ENCODE data around the gene RAB11FIP3.

RAB11FIP3 gene

DNA sequence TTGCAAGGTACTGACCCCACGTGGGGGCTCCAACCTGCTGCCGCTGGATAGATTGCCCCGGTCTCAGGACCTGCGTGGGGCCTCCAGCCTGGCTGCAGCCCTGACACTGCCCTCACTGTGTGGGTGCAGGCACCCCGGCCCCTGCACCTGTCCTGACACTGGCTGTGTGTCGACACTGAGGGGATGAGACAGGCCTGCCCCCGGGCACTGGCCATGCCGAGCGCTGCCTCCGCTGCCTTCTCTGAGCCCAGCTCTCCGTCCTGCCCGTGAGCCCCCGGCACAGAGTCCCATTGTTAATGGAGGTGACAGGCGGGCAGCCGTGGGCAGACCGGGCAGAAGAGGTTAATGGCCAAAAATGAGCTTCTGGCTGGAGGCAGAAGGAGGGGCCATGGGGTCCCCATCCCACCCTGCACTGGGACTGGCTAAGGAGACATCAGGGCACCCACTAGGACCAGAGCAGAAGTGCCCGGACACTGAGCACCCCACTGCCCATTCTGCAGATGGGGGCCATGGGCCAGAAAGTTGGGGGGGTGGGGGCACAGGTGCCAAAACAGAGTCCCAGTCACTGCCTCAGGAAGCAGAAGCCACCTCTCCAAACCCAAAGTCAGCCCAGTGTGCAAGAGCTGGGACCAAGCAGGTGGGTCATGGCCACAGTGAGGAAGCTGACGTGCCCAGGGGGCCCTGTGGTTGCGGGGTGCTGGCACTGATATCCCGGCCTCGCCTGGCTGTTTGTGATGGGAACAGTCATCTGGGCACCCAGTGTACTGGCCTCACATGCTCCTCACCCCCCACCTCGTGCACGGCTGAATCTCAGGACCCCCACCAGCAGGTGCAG is 132.2 kb downstream of the RAB11FIP3 start:
- no peak for DNase-seq

DNA sequence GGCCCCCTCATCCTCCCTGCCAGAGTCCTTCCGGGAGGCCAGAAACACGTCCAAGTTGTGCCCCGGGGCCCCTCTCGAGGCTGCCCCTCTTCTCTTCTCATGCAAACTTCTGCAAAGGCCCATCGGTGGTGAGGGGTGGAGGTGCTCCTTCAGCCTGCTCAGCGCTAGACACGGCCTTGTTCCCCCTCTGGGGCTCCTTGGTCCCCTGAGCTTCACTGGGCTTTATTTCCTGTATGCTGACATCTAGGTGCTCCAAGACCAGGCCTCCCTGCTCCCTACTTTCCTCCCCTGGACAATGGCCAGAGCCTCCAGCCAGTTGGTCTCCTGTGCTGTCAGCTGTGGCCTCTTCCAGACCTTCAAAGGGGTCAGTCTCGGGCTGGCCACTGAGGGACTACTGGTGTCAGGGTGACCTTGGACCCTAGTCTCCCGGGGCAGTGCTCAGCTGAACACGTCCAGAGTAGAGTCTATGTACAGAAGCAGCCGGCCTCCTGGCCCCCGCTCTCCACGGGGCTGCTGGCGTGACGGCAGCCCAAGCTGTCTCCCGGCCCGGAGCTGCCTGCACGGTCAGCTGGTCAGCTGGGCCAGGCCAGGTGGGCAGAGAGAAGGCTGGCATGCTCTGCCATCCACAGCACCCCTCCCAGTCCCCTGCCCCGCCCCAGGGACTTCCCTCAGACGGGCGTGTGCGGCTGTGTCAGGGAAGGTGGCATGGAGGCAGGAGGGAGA is 133.0 kb downstream of the RAB11FIP3 start:
- DNase-seq, result no peak

- DNase-seq, result no peak
Observed at GRCh38 chr16:559021-559380, 133.6 kb downstream of the RAB11FIP3 start.

DNA sequence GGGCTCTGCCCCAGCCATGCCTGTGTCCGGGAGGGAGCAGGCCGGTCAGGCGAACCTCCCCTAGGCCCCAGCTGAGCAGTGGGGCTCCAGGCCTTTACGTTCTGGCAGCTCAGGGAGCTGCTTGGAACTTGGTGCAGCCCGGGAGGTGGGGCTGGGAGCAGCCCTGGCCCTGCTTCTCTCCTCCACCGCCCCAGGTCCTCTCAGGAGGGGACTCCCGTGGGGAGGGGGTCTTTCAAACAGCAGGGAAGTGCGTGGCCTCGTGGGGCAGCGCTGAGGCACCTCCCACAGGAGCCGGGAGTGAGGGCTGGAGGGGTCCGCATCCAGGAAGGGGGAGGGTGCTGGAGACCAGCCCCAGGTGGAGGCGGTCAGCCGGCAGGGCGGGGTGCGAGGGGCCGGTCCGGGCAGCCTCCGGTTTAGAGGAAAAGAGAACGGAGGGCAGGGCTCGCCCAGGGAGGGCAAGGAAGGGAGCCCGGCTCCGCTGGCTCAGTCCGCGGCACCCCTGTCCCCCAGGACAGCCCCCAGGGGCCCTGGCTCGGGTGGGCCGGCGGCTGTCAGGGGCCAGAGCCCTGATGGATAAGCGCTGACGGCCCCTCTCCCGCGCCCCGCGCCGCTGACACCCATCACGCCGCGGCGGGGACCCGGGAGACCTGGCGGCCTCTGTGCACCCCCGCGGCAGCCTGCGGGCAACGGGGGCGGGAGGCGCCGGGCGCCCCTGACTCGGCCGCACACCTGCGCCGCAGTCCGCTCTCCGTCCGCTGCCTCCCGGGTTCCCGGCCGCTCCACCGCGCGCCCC is 134.2 kb downstream of the RAB11FIP3 start:
- DNase-seq, result no peak

- DNase-seq, result no peak
Observed at GRCh38 chr16:560204-560700, 134.8 kb downstream of the RAB11FIP3 start, which contains the start of gene PRR35. TSS of gene PRR35 (plus strand) at chr16:560394. CDS start at chr16:563295, 2,901 bp downstream.

- no peak for DNase-seq
Observed at GRCh38 chr16:560701-561412, 135.4 kb downstream of the RAB11FIP3 start.

GRCh38 chr16:561413-561794 is 136.0 kb downstream of the RAB11FIP3 start:
- DNase-seq, result no peak

DNA sequence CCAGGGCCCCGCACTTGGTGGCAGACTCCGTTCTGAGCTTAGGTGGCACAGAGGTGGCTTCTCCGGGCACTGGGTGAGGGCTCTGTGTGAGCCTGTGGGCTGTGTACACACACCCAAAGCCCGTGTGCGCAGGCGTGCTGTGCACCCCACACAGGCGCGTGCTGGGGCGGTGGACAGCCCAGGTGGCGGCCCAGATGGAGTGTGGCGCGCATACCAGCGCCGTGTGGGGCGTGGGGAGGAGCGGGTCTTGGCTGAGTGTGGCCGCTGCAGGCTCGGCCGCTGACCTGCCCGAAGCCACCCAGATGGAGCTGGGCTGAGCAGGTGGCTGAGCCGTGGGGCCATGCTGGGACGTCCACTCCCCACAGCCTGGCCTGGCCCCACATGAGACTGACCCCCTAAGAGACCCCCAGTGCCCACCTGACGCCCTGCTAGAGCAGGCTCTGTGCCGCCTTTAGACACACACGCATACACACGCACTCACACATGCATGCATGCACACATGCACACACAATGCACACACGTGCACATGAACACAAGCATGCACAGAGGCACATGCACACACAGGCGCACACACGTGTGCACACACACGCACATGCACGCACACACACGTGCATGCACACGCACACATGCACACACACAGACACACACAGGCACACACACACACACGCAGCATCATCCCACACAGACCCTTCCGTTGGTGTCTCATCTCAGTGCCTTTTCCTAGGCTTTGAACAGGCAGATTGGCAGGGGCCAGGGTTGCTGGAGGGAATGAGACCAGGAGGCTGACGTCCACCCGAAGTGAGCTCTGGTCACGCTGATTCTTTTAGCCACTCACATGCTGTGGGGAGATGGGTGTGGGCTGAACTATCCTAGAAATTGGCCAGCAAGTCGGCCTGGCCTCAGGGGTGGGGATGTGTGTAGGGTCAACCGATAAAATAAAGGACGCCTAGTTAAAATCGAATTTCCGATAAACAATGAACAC is 136.8 kb downstream of the RAB11FIP3 start:
- no peak for DNase-seq

- no peak for DNase-seq
Observed at GRCh38 chr16:563072-563644, 137.7 kb downstream of the RAB11FIP3 start.

DNA sequence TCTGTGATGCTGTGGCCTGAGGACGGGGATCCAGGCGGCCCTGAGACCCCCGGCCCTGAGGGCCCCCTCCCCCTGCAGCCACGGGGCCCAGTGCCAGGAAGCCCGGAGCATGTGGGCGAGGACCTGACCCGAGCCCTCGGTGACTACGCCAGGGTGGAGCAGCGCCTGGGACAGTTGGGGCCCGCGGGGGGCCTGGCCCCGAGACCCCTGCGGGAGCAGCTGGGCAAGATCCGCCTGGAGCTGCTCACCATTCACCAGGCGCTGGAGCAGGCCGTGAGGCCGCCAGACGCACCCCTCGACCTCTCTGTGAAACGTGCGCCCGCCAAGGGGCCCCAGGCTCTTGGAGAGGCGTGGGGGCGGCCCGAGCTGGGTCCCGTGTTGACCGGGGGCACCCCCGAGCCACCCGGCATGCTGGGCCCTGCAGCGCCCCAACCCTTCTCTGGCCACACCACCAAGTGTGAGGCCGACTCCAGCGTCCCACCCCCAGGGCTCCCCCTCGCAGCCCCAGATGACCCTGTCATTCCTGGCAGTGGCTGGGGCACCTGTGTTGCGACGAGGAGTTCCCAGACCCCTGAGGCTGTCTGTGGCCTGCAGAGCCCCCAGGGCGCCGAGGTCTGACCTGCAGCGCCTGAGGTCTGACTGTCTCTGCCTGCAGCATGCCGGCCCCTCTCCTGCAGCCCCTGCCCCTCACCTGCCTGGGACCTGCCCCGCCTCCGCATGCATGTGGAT is 139.4 kb downstream of the RAB11FIP3 start:
- no peak for DNase-seq

- DNase-seq, result no peak
Observed at GRCh38 chr16:565419-566330, 140.2 kb downstream of the RAB11FIP3 start.

DNA sequence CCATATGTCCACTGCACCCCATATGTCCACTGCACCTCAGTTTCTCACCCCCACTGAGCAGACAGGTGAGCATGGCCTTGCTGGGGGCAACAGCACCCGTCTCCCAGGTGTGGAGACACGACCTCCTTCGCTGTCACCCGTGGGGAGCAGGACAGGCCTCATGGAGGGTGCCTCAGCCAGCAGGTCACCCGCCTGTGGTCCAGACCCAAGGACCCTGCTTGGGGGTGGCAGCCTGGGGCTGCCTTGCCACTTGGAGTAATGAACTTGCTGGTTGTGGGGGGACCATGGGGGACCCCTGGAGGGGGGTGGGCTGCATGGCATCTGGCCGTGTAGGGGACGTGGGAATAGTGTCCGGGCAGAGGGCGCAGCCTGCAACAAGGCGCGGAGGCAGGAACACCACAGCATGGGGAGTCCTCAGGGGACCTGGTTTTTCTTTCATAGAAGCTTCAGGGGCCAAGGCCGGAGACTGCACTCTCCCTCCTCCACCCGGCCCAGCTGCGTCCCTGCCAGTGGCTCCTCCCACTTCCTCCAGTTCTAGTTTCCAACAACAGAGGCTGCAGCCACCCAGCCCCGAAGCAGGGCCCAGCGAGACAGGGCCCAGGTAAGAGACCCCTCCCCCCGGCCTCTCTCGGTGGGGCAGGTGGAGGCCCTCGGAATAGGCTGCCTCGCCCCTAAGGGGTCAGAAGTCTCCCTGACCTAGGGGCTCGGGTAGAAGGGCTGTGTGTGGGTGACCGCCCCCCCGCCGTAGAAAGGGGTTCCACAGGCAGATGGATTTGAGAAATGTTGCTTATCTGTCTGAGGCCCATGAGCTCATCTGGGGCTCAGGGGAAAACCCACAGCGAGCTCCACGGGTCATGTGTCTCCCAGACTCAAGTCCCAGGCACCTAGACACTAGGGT is 141.3 kb downstream of the RAB11FIP3 start, which contains the start of gene NHLRC4:
TSS of gene NHLRC4 (plus strand) at position 531 of the 898 bp plus-strand sequence. CDS start 1,043 bp downstream, outside the sequence.
- DNase-seq, result no peak

DNA sequence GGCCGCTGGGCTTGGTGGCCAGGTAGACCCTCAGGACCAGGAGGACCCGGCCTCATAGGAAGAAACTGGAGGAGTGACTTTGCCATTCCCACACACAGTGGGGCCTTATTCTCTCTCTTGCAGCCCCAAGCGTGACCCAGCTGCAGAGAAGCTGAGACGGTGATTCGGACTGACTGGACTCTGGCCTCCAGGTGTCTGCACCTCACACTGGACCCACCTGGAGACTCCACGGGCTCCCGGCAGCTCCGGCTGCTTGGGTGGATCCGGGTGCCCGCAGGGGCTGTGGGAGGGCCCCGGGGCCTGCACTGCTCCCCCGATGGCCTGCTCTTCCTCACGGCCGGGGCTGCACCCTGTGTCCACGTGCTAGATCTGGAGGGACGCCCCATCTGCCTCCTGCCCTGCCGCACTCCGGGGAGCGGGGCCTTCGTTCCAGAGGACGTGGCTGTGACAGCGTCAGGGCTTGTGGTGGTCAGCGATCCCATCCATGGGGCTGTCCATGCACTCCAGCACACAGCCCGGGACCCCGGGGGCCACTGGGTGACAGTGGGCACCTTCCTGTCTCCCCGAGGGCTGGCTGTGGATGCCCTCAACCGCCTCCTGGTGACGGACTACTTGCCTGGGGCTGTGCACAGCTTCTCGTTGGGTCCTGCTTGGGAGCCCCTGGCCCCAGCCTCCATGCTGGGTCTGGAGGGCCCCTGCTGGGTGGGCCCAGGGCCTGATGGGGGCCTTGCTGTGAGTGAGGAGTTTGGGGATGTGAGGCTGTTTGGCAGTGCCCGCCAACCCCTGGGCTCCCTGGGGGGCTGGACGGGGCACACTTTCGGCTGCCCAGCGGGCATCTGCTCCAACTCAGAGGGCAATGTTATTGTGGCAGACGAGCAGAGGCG is 142.2 kb downstream of the RAB11FIP3 start:
- no peak for DNase-seq

- no peak for DNase-seq
Observed at GRCh38 chr16:568401-569258, 143.2 kb downstream of the RAB11FIP3 start.

- DNase-seq, result no peak
Observed at GRCh38 chr16:569445-570254, 144.2 kb downstream of the RAB11FIP3 start, which contains the start of gene PIGQ. TSS of gene PIGQ (plus strand) at chr16:569968. CDS start at chr16:574075, 4,107 bp downstream.

All from NCI-H2081 treated with DMSO at 0.1 percent for 48 hours (cell line).